Endothelial cell (in vitro differentiated cells): Measurements from ENCODE around the gene ADGRF5. TPM values are rescaled to one million over a fixed set of nuclear protein-coding genes. Genes with fewer than 3 reads are reported as not detected.
A peak's percentile ranks its signal among the peaks of the same experiment; 100 is the strongest.

Experiments used
- DNase-seq: peaks from one replicate; pipeline ENCODE4 v3.0.0; 2021; ENCODE audit warnings: low spot score
- H3K27ac Mint-ChIP-seq: one replicate; pipeline ENCODE4 v1.8.0; 2021; ENCODE audit warnings: mixed read lengths, inconsistent platforms; ENCODE audit not compliant: unreplicated experiment
- H3K27me3 Mint-ChIP-seq: one replicate; pipeline ENCODE4 v1.8.0; 2021; ENCODE audit warnings: mild to moderate bottlenecking, moderate library complexity, mixed read lengths, inconsistent platforms; ENCODE audit not compliant: unreplicated experiment
- H3K36me3 Mint-ChIP-seq: one replicate; pipeline ENCODE4 v1.8.0; 2021; ENCODE audit warnings: mild to moderate bottlenecking, low read depth, mixed read lengths, inconsistent platforms; ENCODE audit not compliant: unreplicated experiment
- H3K4me1 Mint-ChIP-seq: one replicate; pipeline ENCODE4 v1.8.0; 2021; ENCODE audit warnings: mild to moderate bottlenecking, mixed read lengths, inconsistent platforms; ENCODE audit not compliant: unreplicated experiment
- H3K4me3 Mint-ChIP-seq: one replicate; pipeline ENCODE4 v1.8.0; 2021; ENCODE audit warnings: mild to moderate bottlenecking, mixed read lengths, inconsistent platforms; ENCODE audit not compliant: unreplicated experiment
- H3K9me3 Mint-ChIP-seq: one replicate; pipeline ENCODE4 v1.8.0; 2021; ENCODE audit warnings: mixed read lengths, inconsistent platforms; ENCODE audit not compliant: unreplicated experiment
- CTCF ChIP-seq: fragments of 200-600 bp; sonication (generic); IDR thresholded peaks from one replicate; pipeline ENCODE4 v1.5.0; 2021; ENCODE audit warnings: antibody characterized with exemption; ENCODE audit not compliant: unreplicated experiment
- long read RNA-seq: library from polyadenylated mRNA; unstranded; transcript quantifications from one replicate; pipeline ENCODE4 v2.0.0, GENCODE V29; 2020; ENCODE audit not compliant: unreplicated experiment
- total RNA-seq: library from RNA; stranded (reverse); fragmentation: NEBNext Ultra II Directional; extraction: Animal tissue kit (Norgen Biotek cat#: 25700); gene quantifications from one replicate; pipeline ENCODE4 v1.2.1, GENCODE V29; 2021; ENCODE audit not compliant: unreplicated experiment

The ADGRF5 gene
- 250 TPM for total RNA-seq
- long read RNA-seq, full-length matches to known transcripts: 2 of 30 reads
- long read RNA-seq, partial matches to known transcripts: 21 of 30 reads
- long read RNA-seq, other reads (novel, unspliced or antisense): 7 of 30 reads

- Mint-ChIP-seq H3K9me3 (no peaks in the 10 kb centered on the region), H3K27me3 (peaks cover 16% of the 10 kb centered on the region), H3K27ac (peak within 1 kb of the TSS; percentile 34), H3K36me3 (peaks cover 47% of the 10 kb centered on the region), H3K4me1 (peaks cover 85% of the 10 kb centered on the region), H3K4me3 (peak within 1 kb of the TSS; percentile 68)
- no peak for TF ChIP-seq CTCF
- DNase-seq: no peak
These were observed at the start of gene ADGRF5 for GRCh38 chr6:46921731-46922130. Gene ADGRF5, minus strand, starts transcription at chr6:46921938. Its CDS starts 15,176 bp downstream, at chr6:46906762.

GRCh38 chr6:46969206-46969605 lies 47.5 kb upstream of the ADGRF5 start:
- H3K9me3 Mint-ChIP-seq: no peaks in the 10 kb centered on the region
- H3K27ac Mint-ChIP-seq: no peak overlapping the region
- H3K4me1 Mint-ChIP-seq: peaks cover 7% of the 10 kb centered on the region
- TF ChIP-seq CTCF: no peak
- no peak for DNase-seq
- no peaks in the 10 kb centered on the region for H3K27me3 Mint-ChIP-seq
- H3K36me3 Mint-ChIP-seq: no peaks in the 10 kb centered on the region
- H3K4me3 Mint-ChIP-seq: no peak overlapping the region

- Mint-ChIP-seq H3K36me3 (no peaks in the 10 kb centered on the region), H3K9me3 (no peaks in the 10 kb centered on the region), H3K4me3 (no peak overlapping the region), H3K4me1 (peaks cover 7% of the 10 kb centered on the region), H3K27ac (no peak overlapping the region), H3K27me3 (no peaks in the 10 kb centered on the region)
- no peak for DNase-seq
- no peak for TF ChIP-seq CTCF
These were observed 46.1 kb upstream of the ADGRF5 start for GRCh38 chr6:46967826-46968349.

- Mint-ChIP-seq H3K9me3 (no peaks in the 10 kb centered on the region), H3K4me3 (no peak overlapping the region), H3K36me3 (no peaks in the 10 kb centered on the region), H3K27ac (no peak overlapping the region), H3K27me3 (no peaks in the 10 kb centered on the region), H3K4me1 (peaks cover 5% of the 10 kb centered on the region)
- no peak for TF ChIP-seq CTCF
- no peak for DNase-seq
These were observed 43.2 kb upstream of the ADGRF5 start for GRCh38 chr6:46964716-46965519.

- Mint-ChIP-seq H3K4me1 (peaks cover 5% of the 10 kb centered on the region), H3K4me3 (no peak overlapping the region), H3K9me3 (no peaks in the 10 kb centered on the region), H3K36me3 (no peaks in the 10 kb centered on the region), H3K27ac (no peak overlapping the region), H3K27me3 (no peaks in the 10 kb centered on the region)
- DNase-seq: no peak
- TF ChIP-seq CTCF: no peak
These were observed 41.9 kb upstream of the ADGRF5 start for GRCh38 chr6:46963626-46964025.
